ENCODE data around the gene GPX3. TPM values are rescaled to one million over a fixed set of nuclear protein-coding genes. Genes with fewer than 3 reads are reported as not detected.

Gene GPX3
- total and polyA plus RNA-seq, 2 experiments from 2014 or later: 28.0 to 48.9 TPM

GRCh38 chr5:150993826-150994412 is 26.5 kb upstream of the GPX3 start:
- DNase-seq (ENCODE audit: low spot score) (no peak), ATAC-seq (no peak)
- peaks cover 3% of the 10 kb centered on the region for H3K27me3 Mint-ChIP-seq (ENCODE audit: insufficient read depth, low read depth, poor library complexity)

More at GRCh38 chr5:150993826-150994412, 26.5 kb upstream of the GPX3 start:
- TF ChIP-seq REST (IDR thresholded peaks at IDR 0.05; ENCODE audit: unreplicated experiment): no peak
- TF ChIP-seq CREB1 (CRISPR knock-in tag; IDR thresholded peaks at IDR 0.05; ENCODE audit: low read depth): no peak
- TF ChIP-seq EZH2 (IDR thresholded peaks at IDR 0.05; ENCODE audit: low read depth, unreplicated experiment): no peak
- TF ChIP-seq POLR2AphosphoS5 (IDR thresholded peaks at IDR 0.05; ENCODE audit: low read depth): no peak
- no peak for TF ChIP-seq JUNB (IDR thresholded peaks at IDR 0.05; ENCODE audit: unreplicated experiment)
- TF ChIP-seq, protein P1, sequence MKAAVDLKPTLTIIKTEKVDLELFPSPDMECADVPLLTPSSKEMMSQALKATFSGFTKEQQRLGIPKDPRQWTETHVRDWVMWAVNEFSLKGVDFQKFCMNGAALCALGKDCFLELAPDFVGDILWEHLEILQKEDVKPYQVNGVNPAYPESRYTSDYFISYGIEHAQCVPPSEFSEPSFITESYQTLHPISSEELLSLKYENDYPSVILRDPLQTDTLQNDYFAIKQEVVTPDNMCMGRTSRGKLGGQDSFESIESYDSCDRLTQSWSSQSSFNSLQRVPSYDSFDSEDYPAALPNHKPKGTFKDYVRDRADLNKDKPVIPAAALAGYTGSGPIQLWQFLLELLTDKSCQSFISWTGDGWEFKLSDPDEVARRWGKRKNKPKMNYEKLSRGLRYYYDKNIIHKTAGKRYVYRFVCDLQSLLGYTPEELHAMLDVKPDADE (IDR thresholded peaks at IDR 0.05): no peak
- TF ChIP-seq, protein P2, sequence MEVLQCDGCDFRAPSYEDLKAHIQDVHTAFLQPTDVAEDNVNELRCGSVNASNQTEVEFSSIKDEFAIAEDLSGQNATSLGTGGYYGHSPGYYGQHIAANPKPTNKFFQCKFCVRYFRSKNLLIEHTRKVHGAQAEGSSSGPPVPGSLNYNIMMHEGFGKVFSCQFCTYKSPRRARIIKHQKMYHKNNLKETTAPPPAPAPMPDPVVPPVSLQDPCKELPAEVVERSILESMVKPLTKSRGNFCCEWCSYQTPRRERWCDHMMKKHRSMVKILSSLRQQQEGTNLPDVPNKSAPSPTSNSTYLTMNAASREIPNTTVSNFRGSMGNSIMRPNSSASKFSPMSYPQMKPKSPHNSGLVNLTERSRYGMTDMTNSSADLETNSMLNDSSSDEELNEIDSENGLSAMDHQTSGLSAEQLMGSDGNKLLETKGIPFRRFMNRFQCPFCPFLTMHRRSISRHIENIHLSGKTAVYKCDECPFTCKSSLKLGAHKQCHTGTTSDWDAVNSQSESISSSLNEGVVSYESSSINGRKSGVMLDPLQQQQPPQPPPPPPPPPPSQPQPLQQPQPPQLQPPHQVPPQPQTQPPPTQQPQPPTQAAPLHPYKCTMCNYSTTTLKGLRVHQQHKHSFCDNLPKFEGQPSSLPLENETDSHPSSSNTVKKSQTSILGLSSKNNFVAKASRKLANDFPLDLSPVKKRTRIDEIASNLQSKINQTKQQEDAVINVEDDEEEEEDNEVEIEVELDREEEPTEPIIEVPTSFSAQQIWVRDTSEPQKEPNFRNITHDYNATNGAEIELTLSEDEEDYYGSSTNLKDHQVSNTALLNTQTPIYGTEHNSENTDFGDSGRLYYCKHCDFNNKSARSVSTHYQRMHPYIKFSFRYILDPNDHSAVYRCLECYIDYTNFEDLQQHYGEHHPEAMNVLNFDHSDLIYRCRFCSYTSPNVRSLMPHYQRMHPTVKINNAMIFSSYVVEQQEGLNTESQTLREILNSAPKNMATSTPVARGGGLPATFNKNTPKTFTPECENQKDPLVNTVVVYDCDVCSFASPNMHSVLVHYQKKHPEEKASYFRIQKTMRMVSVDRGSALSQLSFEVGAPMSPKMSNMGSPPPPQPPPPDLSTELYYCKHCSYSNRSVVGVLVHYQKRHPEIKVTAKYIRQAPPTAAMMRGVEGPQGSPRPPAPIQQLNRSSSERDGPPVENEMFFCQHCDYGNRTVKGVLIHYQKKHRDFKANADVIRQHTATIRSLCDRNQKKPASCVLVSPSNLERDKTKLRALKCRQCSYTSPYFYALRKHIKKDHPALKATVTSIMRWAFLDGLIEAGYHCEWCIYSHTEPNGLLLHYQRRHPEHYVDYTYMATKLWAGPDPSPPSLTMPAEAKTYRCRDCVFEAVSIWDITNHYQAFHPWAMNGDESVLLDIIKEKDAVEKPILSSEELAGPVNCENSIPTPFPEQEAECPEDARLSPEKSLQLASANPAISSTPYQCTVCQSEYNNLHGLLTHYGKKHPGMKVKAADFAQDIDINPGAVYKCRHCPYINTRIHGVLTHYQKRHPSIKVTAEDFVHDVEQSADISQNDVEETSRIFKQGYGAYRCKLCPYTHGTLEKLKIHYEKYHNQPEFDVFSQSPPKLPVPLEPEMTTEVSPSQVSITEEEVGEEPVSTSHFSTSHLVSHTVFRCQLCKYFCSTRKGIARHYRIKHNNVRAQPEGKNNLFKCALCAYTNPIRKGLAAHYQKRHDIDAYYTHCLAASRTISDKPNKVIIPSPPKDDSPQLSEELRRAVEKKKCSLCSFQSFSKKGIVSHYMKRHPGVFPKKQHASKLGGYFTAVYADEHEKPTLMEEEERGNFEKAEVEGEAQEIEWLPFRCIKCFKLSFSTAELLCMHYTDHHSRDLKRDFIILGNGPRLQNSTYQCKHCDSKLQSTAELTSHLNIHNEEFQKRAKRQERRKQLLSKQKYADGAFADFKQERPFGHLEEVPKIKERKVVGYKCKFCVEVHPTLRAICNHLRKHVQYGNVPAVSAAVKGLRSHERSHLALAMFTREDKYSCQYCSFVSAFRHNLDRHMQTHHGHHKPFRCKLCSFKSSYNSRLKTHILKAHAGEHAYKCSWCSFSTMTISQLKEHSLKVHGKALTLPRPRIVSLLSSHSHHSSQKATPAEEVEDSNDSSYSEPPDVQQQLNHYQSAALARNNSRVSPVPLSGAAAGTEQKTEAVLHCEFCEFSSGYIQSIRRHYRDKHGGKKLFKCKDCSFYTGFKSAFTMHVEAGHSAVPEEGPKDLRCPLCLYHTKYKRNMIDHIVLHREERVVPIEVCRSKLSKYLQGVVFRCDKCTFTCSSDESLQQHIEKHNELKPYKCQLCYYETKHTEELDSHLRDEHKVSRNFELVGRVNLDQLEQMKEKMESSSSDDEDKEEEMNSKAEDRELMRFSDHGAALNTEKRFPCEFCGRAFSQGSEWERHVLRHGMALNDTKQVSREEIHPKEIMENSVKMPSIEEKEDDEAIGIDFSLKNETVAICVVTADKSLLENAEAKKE (CRISPR knock-in tag; IDR thresholded peaks at IDR 0.05): no peak
- TF ChIP-seq ZNF331 (CRISPR knock-in tag; IDR thresholded peaks at IDR 0.05; ENCODE audit: low read depth): no peak
- Histone ChIP-seq H3K4me3 (no peak overlapping the region), H3K79me2 (replicated peaks; ENCODE audit: insufficient read depth) (no peaks in the 10 kb centered on the region), H4K20me1 (replicated peaks; ENCODE audit: insufficient read depth) (no peaks in the 10 kb centered on the region), H2AFZ (no peak overlapping the region), H3K4me2 (no peak overlapping the region), H3K9me2 (ENCODE audit: insufficient read depth) (no peaks in the 10 kb centered on the region), H3K36me3 (ENCODE audit: insufficient read depth) (no peaks in the 10 kb centered on the region), H3K27ac (ENCODE audit: low read depth) (no peak overlapping the region), H3F3A (replicated peaks; ENCODE audit: low read depth) (no peaks in the 10 kb centered on the region), H3K27me3 (ENCODE audit: insufficient read depth) (no peaks in the 10 kb centered on the region), H3K4me1 (ENCODE audit: insufficient read depth) (no peaks in the 10 kb centered on the region)
- Mint-ChIP-seq H3K4me3 (no peak overlapping the region), H3K9me3 (peaks cover 42% of the 10 kb centered on the region), H3K36me3 (ENCODE audit: low read depth) (peaks cover 5% of the 10 kb centered on the region; the same call in 2 of the 3 replicates), H3K4me1 (no peaks in the 10 kb centered on the region), H3K27ac (no peak overlapping the region)
